ENCODE results near the gene PRR22.

The PRR22 gene

GRCh38 chr19:5827342-5827890 lies 42.9 kb upstream of the PRR22 start:
- Histone ChIP-seq H3K79me2 (ENCODE audit: low read length) (no peaks in the 10 kb centered on the region), H3K36me3 (replicated peaks; ENCODE audit: low read depth, low read length) (no peaks in the 10 kb centered on the region), H3K9ac (ENCODE audit: low read length) (peak overlapping the region; percentile 24; the same call in 1 of the 2 replicates), H3K4me2 (ENCODE audit: low read length) (peak overlapping the region; percentile 34), H3K27me3 (ENCODE audit: low read depth, low read length) (no peaks in the 10 kb centered on the region), H3K4me1 (ENCODE audit: low read length) (peaks cover 11% of the 10 kb centered on the region), H3K27ac (ENCODE audit: low read length) (no peak overlapping the region), H3K4me3 (ENCODE audit: low read length) (peak overlapping the region; percentile 70), H4K20me1 (ENCODE audit: insufficient read depth, low read length) (no peaks in the 10 kb centered on the region), H3K9me3 (ENCODE audit: insufficient read depth, low read length) (no peaks in the 10 kb centered on the region), H2AFZ (ENCODE audit: low read depth, low read length) (no peak overlapping the region)
- no peak for TF ChIP-seq EZH2phosphoT487 (IDR thresholded peaks at IDR 0.05; ENCODE audit: low read depth)
- TF ChIP-seq, protein P1, sequence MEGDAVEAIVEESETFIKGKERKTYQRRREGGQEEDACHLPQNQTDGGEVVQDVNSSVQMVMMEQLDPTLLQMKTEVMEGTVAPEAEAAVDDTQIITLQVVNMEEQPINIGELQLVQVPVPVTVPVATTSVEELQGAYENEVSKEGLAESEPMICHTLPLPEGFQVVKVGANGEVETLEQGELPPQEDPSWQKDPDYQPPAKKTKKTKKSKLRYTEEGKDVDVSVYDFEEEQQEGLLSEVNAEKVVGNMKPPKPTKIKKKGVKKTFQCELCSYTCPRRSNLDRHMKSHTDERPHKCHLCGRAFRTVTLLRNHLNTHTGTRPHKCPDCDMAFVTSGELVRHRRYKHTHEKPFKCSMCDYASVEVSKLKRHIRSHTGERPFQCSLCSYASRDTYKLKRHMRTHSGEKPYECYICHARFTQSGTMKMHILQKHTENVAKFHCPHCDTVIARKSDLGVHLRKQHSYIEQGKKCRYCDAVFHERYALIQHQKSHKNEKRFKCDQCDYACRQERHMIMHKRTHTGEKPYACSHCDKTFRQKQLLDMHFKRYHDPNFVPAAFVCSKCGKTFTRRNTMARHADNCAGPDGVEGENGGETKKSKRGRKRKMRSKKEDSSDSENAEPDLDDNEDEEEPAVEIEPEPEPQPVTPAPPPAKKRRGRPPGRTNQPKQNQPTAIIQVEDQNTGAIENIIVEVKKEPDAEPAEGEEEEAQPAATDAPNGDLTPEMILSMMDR (IDR thresholded peaks at IDR 0.05; ENCODE audit: low read depth, low read length): no peak

DNA sequence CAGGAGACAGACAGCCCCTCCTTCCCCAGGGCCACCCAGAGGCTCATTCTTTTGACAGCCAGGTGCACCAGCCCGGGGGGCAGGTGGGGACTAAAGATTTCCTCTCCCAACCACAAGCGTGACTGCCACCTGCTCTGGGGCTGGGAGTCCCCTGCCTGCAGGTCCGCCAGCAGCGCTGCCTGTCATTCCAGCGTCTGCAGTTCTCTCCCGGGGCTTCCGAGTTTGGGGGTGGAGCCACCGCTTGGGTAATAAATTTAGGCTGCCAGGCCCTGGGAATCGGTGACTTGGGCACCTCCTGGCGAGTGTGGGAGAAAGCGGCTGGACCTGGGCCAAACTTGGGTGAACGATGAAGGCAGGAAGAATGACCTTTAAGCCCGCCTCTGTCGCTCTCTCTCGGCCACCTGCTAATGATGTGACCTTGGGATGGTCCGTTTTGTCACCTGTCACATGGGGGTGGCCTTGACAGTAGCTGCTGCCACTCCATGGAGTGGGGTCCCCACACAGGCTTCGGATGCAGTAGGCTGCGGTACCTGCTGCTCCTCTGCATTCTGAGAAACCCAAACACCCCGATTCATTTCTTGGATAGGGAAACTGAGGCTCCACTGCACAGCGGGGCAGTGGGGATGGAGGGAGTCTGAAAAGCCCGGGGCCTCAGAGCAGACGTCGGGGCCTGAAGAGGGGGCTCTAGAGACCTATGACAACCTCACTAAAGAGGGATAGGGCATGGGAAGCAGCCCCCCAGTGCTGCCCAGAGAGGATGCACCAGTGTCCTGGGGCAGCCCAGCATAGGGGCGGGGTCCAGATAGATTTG lies 42.2 kb upstream of the PRR22 start:
- H2AFZ ChIP-seq (ENCODE audit: low read depth, low read length): peak overlapping the region; percentile 57
- no peak overlapping the region for H3K27ac ChIP-seq (ENCODE audit: low read length)
- no peaks in the 10 kb centered on the region for H3K79me2 ChIP-seq (ENCODE audit: low read length)
- H3K27me3 ChIP-seq (ENCODE audit: low read depth, low read length): no peaks in the 10 kb centered on the region
- no peak overlapping the region for H3K9ac ChIP-seq (ENCODE audit: low read length)
- no peaks in the 10 kb centered on the region for H4K20me1 ChIP-seq (ENCODE audit: insufficient read depth, low read length)
- H3K4me3 ChIP-seq (ENCODE audit: low read length): peak overlapping the region; percentile 70
- TF ChIP-seq, protein P1 (IDR thresholded peaks at IDR 0.05; ENCODE audit: low read depth, low read length): no peak
- TF ChIP-seq EZH2phosphoT487 (IDR thresholded peaks at IDR 0.05; ENCODE audit: low read depth): no peak
- H3K4me1 ChIP-seq (ENCODE audit: low read length): peaks cover 11% of the 10 kb centered on the region
- no peaks in the 10 kb centered on the region for H3K36me3 ChIP-seq (replicated peaks; ENCODE audit: low read depth, low read length)
- no peaks in the 10 kb centered on the region for H3K9me3 ChIP-seq (ENCODE audit: insufficient read depth, low read length)
- H3K4me2 ChIP-seq (ENCODE audit: low read length): peak overlapping the region; percentile 34

DNA sequence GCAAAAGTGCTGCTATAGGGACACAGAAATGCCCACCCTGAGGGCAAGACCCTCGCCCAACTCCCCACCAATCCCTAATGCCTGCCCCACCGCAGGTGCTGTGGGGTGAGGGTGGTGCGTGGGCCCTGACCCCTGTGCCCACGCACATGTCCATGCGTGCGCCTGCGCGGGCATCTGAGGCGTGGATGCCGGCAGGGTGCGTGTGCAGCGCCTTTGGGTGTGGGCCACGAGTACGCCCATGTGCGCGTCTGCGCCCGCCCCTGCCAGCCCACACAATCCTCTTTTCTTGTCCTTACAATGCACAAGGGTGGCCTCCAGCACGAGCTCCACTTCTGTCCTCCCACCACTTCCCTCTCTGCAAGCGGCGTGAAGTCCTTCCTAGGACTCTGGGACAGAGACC lies 40.6 kb upstream of the PRR22 start:
- H3K4me2 ChIP-seq (ENCODE audit: low read length): no peak overlapping the region
- no peak overlapping the region for H3K9ac ChIP-seq (ENCODE audit: low read length)

DNA sequence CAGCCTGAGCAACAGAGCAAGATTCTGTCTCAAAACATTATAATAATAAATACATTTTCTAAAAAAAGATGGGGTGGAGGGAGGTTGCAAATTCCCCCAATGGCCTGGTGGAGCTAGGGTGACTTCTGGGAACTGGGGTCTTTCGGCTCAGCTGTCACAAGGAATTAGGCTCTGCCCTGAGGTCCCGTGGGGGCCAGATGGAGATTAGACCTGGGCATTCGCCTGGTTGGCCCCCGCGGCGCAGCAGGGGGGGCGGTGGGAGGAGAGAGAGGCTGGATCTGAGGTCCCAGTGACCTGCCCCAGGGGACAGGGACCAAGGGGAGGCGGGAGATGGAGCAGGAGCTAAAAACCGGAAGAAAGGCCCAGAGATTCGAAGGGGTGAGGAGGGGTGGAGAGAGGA lies 40.2 kb upstream of the PRR22 start:
- Histone ChIP-seq H3K4me3 (ENCODE audit: low read length) (no peak overlapping the region), H3K9ac (ENCODE audit: low read length) (no peak overlapping the region), H2AFZ (ENCODE audit: low read depth, low read length) (no peak overlapping the region), H3K79me2 (ENCODE audit: low read length) (no peaks in the 10 kb centered on the region), H4K20me1 (ENCODE audit: insufficient read depth, low read length) (no peaks in the 10 kb centered on the region), H3K9me3 (ENCODE audit: insufficient read depth, low read length) (no peaks in the 10 kb centered on the region), H3K4me1 (ENCODE audit: low read length) (peaks cover 11% of the 10 kb centered on the region), H3K4me2 (ENCODE audit: low read length) (no peak overlapping the region), H3K27me3 (ENCODE audit: low read depth, low read length) (no peaks in the 10 kb centered on the region), H3K36me3 (replicated peaks; ENCODE audit: low read depth, low read length) (no peaks in the 10 kb centered on the region), H3K27ac (ENCODE audit: low read length) (no peak overlapping the region)
- no peak for TF ChIP-seq EZH2phosphoT487 (IDR thresholded peaks at IDR 0.05; ENCODE audit: low read depth)
- TF ChIP-seq, protein P1 (IDR thresholded peaks at IDR 0.05; ENCODE audit: low read depth, low read length): no peak

More for the DNA sequence above, 40.6 kb upstream of the PRR22 start:
- Histone ChIP-seq H2AFZ (ENCODE audit: low read depth, low read length) (no peak overlapping the region), H3K4me1 (ENCODE audit: low read length) (peaks cover 11% of the 10 kb centered on the region), H3K36me3 (replicated peaks; ENCODE audit: low read depth, low read length) (no peaks in the 10 kb centered on the region), H3K79me2 (ENCODE audit: low read length) (no peaks in the 10 kb centered on the region), H4K20me1 (ENCODE audit: insufficient read depth, low read length) (no peaks in the 10 kb centered on the region), H3K27me3 (ENCODE audit: low read depth, low read length) (no peaks in the 10 kb centered on the region), H3K27ac (ENCODE audit: low read length) (no peak overlapping the region), H3K9me3 (ENCODE audit: insufficient read depth, low read length) (no peaks in the 10 kb centered on the region), H3K4me3 (ENCODE audit: low read length) (no peak overlapping the region)
- TF ChIP-seq, protein P1 (IDR thresholded peaks at IDR 0.05; ENCODE audit: low read depth, low read length): no peak
- no peak for TF ChIP-seq EZH2phosphoT487 (IDR thresholded peaks at IDR 0.05; ENCODE audit: low read depth)

Data from OCI-LY3 (cell line).